Lower lobe of right lung (tissue), 2 donors: ENCODE measurements around the gene CDK5RAP3. TPM values are rescaled to one million over a fixed set of nuclear protein-coding genes. Genes with fewer than 3 reads are reported as not detected.

Experiments used
- ATAC-seq, 2 donors: fragments of 200-7000 bp; cut with Tn5 transposase; one replicate each; pipeline ENCODE4 v1.9.1; 2020 to 2022; ENCODE audit warnings: mild to moderate bottlenecking in 2 of 2, moderate library complexity in 2 of 2
- DNase-seq: peaks from one replicate; pipeline ENCODE4 v3.0.0-alpha.2; 2020
- H3K27ac ChIP-seq: fragments of 200-600 bp; one replicate; pipeline ENCODE4 v1.8.0; 2022
- H3K27me3 ChIP-seq: fragments of 200-600 bp; one replicate; pipeline ENCODE4 v1.8.0; 2022; ENCODE audit warnings: low read depth
- H3K36me3 ChIP-seq: fragments of 200-600 bp; one replicate; pipeline ENCODE4 v1.8.0; 2022; ENCODE audit warnings: mild to moderate bottlenecking
- H3K4me1 ChIP-seq: fragments of 200-600 bp; one replicate; pipeline ENCODE4 v1.8.0; 2022
- H3K4me3 ChIP-seq: fragments of 200-600 bp; one replicate; pipeline ENCODE4 v1.8.0; 2022; ENCODE audit warnings: mild to moderate bottlenecking
- H3K9me3 ChIP-seq: fragments of 200-600 bp; one replicate; pipeline ENCODE4 v1.8.0; 2022
- CTCF ChIP-seq: fragments of 200-600 bp; IDR thresholded peaks from one replicate; pipeline ENCODE4 v1.8.0; 2022; ENCODE audit warnings: antibody characterized with exemption, mild to moderate bottlenecking
- intact Hi-C: fragments of 100-400 bp; cut with DNase I; formaldehyde crosslinking; loops from one replicate; pipeline ENCODE4 v1.11.0; 2022
- total RNA-seq: library from RNA; stranded (reverse); fragmentation: NEBNext Ultra II Directional; extraction: Animal tissue kit (Norgen Biotek cat#: 25700); gene quantifications from one replicate; pipeline ENCODE4 v1.2.1, GENCODE V29; 2021
- donor health status: DM: no; HTN: yes; CAD: no; lungs with severe emphysema.

Gene CDK5RAP3
- total RNA-seq, 1 donor from 2014 or later: 161 TPM

DNA sequence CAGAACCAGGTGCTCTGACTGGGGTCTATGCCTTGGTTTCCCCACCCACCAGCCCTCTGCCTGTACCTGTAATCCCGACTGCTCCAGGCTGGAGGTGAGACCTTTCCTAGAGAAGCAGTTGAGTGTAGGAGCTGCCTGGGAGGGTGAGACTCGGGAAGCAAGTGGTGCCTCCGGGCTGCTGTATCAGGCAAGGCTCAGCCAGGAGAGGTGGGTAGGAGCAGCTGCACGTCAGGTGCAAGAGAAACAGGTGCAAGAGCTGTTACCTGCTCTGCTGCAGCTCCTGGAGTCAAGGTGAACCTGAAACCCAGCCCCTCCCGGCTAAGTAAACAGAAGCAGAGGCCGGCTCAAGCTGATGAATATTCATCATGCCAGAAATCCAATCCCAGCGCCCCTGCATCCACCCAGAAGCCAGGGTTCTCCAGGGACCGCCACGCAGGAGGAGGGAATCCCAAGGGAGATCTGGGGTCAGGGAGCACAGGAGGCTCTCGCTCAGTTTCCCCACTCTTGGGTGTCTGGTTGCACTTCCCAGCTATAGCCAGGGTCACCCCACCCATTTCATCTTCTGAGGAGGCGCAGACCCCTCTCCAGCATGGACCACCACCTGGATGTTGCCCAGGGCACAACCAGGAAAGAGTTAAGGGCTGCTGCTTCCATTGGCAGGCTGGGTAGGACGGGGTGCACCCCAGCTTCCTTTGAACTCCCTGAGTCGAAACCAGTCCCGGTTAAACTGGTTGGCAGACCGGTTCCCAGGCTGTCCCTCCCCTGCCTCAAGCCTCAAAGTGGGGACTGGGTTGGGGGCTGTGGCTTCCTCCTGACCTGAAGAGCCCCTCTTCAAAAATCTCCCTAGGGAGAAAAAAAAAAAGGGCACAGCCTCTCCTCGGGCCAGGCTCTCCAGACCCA is 13.1 kb upstream of the CDK5RAP3 start, which contains the start of gene PRR15L:
TSS of gene PRR15L (minus strand) at position 293 of the 900 bp plus-strand sequence. CDS start 4,649 bp downstream, outside the sequence.
- Histone ChIP-seq H3K27ac (peak within 1 kb of the TSS; percentile 85), H3K4me1 (peaks cover 8% of the 10 kb centered on the region), H3K9me3 (no peaks in the 10 kb centered on the region), H3K27me3 (no peaks in the 10 kb centered on the region), H3K4me3 (peak within 1 kb of the TSS; percentile 61), H3K36me3 (no peaks in the 10 kb centered on the region)
- TF ChIP-seq CTCF: no peak
- intact Hi-C loops: no loop called here
- DNase-seq (peak; percentile 77), ATAC-seq (peak; percentile 81 to 85)

DNA sequence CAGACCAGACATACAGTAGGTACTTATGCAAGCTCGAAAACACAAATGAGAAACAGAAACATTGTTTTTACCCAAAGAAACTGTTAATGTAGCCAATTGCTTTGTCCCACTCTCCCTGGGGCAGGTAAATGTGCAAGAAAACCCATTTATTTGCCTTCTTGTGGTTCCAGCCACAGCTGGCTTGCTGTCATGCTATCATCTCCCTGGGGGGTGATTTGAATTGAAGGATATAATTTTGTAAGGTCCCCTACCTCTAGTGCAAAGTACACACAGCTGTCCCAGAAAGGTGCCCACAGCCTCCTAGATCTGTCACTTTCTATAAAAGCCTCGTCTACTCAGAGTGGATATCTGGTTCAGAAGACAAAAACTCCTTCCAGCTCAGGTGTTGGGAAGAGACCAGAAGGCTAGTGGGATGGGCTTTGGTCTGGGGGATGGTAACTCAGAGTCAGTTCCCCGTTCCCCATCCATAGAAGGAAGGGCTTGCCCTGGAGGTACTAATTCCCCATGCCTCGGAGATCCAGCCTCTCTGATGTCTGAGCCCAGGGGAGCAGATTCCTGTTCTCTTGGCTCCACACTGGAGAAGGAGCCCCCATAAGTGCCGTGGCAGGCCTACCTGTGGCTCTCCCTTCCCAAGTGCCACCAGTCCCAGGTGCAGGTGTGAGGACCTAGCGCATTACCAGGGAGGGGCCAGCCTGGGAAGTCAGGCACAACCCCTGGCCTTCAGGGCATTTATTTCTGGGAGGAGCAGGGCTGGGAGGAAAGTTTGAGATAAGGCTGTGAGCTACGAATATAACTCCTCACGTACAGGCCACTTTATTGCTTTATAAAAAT is 10.9 kb upstream of the CDK5RAP3 start:
- H3K27me3 ChIP-seq: no peaks in the 10 kb centered on the region
- H3K9me3 ChIP-seq: no peaks in the 10 kb centered on the region
- no peak for DNase-seq
- H3K4me3 ChIP-seq: no peak overlapping the region
- H3K27ac ChIP-seq: no peak overlapping the region
- no peaks in the 10 kb centered on the region for H3K36me3 ChIP-seq
- no peak for TF ChIP-seq CTCF
- H3K4me1 ChIP-seq: no peaks in the 10 kb centered on the region
- no peak for ATAC-seq
- intact Hi-C loops: no loop called here

GRCh38 chr17:47961406-47961805 is 9.5 kb upstream of the CDK5RAP3 start:
- Histone ChIP-seq H3K4me3 (no peak overlapping the region), H3K27ac (no peak overlapping the region), H3K36me3 (no peaks in the 10 kb centered on the region), H3K9me3 (no peaks in the 10 kb centered on the region), H3K4me1 (peaks cover 5% of the 10 kb centered on the region), H3K27me3 (no peaks in the 10 kb centered on the region)
- no peak for TF ChIP-seq CTCF
- intact Hi-C loops: no loop called here
- ATAC-seq (no peak), DNase-seq (no peak)

- Histone ChIP-seq H3K27me3 (no peaks in the 10 kb centered on the region), H3K27ac (no peak overlapping the region), H3K36me3 (no peaks in the 10 kb centered on the region), H3K4me1 (peaks cover 6% of the 10 kb centered on the region), H3K4me3 (no peak overlapping the region), H3K9me3 (no peaks in the 10 kb centered on the region)
- no peak for TF ChIP-seq CTCF
- ATAC-seq (no peak), DNase-seq (no peak)
- intact Hi-C loops: no loop called here
Observed at GRCh38 chr17:47962901-47963300, 8.0 kb upstream of the CDK5RAP3 start.

- no peaks in the 10 kb centered on the region for H3K27me3 ChIP-seq
- no peaks in the 10 kb centered on the region for H3K36me3 ChIP-seq
- H3K4me3 ChIP-seq: no peak overlapping the region
- no peaks in the 10 kb centered on the region for H3K9me3 ChIP-seq
- intact Hi-C loops: no loop called here
- peaks cover 6% of the 10 kb centered on the region for H3K4me1 ChIP-seq
- ATAC-seq (no peak), DNase-seq (no peak)
- no peak for TF ChIP-seq CTCF
- no peak overlapping the region for H3K27ac ChIP-seq
Observed at GRCh38 chr17:47964856-47965255, 6.1 kb upstream of the CDK5RAP3 start.
